Measurements from ENCODE around the gene PARVB.
"Not testable (repeated sequence)": the region's sequence is repeated elsewhere in the genome, so short reads cannot be mapped to it uniquely, and the experiment has no call there.

The PARVB gene

DNA sequence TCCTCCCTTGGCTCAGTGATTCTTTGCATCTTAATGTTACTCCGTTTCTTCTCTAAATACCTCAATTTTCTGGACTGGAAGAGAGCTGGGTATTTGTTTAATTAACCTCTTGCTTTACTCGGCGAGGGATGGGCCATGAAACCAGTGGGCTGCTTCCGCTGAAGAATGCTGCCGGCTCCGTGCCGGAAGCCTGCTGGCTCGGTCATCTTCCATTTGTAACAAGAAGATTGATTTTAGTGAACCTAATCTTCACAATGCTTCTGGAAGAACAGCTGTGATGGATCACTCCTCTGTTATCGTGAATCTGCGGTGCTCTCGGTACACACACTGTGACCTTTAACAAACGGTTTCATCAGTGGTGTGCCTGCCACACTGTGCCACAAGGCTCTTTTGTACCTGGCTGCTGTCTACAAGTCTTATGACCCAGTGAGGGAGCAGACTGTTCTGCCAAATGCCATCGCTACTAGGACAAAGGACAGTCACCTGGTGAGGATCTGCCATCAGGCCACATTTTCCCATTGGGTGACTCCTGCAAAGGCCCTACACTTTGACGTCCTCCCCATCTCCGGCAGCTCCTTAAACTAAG, 25.3 kb upstream of the PARVB start:
- DNase-seq = no peak

GRCh38 chr22:43999378-43999777, 24.7 kb upstream of the PARVB start:
- DNase-seq = no peak

GRCh38 chr22:44000123-44000522, 24.0 kb upstream of the PARVB start:
- DNase-seq = no peak

DNA sequence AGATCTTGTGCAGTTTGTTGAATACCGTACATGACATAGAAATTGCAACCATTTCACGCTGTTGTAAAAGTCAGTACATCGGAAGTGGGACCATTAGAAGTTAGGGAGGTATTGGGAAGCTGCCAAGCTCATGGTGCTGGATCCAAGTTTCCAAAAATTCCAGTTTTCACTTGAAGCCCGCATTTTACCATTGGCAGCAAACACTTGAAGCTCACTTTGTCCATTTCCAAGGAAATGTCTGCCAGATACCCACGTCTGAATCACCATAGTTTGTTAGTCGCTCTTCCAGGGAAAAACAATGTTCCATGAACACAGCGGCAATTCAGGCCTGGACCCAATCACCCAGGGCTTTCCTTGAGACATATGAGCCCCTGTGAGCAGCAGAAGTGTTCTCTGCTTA, 22.6 kb upstream of the PARVB start:
- no peak for DNase-seq

GRCh38 chr22:44002324-44002723, 21.8 kb upstream of the PARVB start:
- no peak for DNase-seq

DNA sequence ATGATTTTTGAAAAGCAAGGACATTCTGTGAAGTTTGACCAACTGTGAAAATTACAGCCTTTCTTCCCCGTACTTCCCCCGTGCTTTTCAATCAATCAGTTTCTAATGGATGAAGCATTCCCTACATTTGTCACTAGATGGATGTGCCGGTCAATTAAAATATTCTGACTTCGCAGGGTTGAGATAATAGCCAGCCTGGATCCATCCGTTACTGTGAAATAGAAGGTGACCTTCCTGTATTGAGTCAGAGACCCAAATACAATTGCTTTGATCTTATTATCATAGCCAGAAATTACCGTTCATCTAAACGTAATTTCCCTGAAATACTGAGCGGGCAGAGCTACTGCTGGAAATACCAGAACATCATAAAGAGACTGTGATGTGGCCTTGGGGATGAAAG, 21.1 kb upstream of the PARVB start:
- DNase-seq = no peak

GRCh38 chr22:44003405-44004103, 20.5 kb upstream of the PARVB start:
- DNase-seq = no peak

DNA sequence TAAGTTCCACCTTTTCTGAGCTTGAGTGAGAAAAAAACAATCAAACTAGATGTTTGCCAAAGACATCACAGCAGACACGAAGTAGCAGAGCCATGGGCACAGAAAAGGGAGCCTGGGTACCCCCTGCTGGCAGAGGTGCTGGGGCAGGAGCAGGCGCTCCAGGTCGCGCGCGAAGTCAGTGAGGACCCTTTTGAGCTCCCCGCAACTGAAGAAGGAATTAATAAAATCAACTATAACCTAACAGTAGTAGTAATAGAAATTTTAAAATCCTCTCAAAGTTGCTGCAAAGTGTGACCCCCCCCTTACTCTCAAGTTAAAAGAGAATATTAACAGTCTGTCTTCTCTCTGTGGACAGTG, 20.0 kb upstream of the PARVB start:
- no peak for DNase-seq

DNA sequence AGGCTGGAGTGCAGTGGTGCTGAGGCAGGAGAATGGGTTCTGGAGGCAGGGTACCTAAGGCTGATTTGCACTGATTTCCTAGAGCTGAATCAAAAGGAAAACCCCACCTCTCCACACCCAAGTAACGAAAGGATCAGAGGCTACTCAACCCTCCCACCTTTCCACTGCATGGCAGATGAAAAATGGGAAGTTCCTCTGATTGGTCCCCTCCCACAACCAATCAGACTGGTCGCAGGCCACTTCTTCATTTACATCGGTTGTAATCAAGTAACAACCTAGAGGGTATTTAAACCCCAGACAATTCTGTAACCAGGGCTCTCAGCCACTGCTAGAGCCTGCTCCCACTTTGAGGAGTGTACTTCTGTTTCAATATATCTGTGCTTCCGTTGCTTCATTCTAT, 18.6 kb upstream of the PARVB start:
- DNase-seq = no peak

DNA sequence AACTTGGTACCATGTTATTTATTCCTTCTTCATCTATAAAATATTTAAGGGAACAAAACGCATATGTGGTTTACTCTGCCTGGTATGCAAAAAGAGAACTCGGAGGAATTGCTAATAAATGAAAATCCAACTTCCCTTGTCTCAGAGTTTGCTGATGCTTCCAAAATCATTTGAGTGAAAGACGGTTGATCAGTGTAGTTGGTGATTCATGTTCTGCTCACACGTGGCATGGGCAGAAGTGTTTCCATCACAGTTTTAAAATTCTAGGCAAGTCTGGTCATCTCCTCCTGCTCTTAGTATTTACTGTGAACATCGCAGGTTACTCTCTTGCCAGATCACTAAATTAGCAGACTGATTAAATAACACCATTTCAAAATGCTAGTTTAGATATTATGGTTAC, 11.9 kb upstream of the PARVB start:
- DNase-seq = no peak

DNA sequence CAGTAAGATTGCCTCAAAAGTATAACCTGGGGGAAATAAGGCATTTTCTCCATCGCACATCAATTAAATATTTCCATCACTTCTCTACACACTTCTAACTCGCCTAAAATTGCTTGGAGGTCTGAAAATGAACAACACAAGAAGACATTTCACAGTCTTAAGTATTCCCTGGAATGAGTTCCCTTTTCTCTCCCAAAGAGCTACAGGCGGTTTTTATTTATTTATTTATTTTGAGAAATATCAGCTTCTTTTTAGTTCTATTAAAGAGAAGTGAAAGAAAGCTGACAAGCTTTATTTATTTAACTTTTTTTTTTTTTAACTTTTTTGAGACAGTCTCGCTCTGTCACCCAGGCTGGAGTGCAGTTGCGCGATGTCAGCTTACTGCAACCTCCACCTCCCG, 11.5 kb upstream of the PARVB start:
- DNase-seq = no peak

- no peak for DNase-seq
These were observed 9.9 kb upstream of the PARVB start for GRCh38 chr22:44014241-44014640.

GRCh38 chr22:44016586-44016985, 7.5 kb upstream of the PARVB start:
- not testable (repeated sequence) for DNase-seq

GRCh38 chr22:44018594-44018993, 5.5 kb upstream of the PARVB start:
- no peak for DNase-seq

- DNase-seq = no peak
These were observed 4.7 kb upstream of the PARVB start for GRCh38 chr22:44019416-44019815.

DNA sequence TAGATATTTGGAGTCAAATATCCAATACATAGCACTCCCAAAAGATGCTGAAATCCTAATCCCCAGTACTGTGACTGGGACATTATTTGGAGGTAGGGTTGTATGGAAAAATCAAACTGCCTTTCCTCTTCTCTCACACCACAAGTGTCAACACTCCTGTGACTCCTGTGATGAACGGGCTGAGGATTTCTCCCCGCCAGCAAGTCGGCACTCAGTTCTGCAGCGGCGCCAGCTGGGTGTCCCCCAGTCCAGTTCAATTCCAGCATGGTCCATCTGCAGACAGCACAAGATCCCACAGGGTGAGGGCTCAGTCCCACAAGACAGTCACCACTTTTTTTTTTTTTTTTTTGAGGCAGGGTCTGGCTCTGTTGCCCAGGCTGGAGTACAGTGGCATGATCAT, 4.3 kb upstream of the PARVB start:
- no peak for DNase-seq

GRCh38 chr22:44020981-44021380, 3.1 kb upstream of the PARVB start:
- no peak for DNase-seq

DNA sequence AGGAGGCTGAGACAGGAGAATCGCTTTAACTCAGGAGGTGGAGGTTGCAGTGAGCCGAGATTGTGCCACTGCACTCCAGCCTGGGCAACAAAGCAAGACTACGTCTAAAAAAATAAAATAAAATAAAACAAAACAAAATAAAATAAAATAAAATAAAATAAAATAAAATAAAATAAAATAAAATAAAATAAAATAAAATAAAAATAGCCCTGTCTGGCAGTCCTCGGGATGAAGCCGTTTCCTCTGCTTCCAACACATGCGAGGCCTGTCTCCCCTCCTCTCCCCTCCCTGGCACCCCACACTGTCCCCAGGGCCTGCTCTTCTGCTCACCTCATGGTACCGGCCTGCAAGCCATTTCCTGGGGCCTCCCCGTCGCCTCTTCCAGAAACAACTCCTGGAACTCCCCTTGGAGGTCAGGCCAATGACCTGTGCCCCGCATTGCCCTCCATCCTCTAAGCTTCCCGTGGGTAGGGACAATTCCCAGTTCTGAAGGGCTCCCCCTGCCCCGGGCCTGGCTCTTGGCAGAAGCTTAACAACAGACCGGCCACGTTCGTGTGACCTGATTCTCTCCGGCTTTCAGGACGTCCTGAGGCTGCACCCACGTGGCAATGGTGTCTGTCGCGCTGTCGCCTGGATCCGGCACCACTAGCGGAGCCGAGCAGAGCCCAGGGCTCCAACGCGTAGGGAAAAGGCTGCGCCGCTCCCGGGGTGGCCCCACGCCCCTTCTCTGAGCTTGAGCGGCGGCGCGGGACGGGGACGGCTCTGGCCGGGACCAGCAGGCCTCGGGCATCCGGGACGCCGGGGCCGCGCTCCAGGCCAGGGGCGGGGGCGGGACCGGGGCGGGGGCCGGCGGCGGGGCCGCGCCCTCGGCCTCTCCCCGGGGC, 456 bp upstream of the PARVB start:
- no peak for DNase-seq

DNA sequence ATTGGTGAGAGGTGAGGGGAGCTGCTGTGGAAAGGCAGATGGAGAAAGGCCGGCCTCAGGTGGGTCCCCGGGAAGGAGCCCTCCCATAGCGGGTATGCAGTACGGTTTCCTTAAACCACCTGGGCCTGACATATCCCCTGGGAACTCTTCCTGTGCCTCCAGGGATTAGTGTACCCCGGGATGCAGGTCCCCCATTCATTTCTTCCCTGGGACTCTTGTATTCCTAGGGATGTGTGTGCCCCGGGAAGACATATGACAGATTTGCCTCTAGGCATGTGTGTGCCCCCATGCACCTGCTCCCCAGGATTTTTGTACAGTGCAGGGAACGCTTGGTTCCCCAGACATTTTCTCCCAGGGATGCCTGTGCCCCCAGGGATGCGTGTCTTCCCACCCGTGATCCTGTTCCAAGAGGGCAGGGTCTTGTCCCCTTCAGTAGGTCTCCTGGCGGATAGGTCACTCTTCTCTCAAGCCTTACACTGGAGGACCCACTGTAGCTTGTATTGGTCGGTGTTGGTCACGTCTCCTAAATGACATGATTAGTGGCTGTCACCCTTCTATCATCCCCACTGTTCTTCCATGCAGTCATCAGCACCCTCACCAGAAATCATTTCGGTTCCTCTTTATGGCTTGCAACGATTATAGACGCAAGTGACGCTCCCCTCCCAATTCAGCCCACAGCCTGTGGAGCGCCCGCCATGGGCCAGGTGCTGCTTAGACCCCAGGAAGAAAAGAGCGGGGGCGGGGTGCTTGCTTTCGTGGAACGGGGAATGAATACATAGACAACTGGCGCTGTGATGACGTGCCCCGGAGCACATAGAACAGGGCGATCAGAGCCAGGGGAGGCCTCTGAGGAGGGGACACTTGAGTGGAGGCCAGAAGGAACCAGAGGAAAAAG, 1.3 kb downstream of the PARVB start:
- DNase-seq = no peak

- no peak for DNase-seq
These were observed 2.0 kb downstream of the PARVB start for GRCh38 chr22:44026066-44026629.

DNA sequence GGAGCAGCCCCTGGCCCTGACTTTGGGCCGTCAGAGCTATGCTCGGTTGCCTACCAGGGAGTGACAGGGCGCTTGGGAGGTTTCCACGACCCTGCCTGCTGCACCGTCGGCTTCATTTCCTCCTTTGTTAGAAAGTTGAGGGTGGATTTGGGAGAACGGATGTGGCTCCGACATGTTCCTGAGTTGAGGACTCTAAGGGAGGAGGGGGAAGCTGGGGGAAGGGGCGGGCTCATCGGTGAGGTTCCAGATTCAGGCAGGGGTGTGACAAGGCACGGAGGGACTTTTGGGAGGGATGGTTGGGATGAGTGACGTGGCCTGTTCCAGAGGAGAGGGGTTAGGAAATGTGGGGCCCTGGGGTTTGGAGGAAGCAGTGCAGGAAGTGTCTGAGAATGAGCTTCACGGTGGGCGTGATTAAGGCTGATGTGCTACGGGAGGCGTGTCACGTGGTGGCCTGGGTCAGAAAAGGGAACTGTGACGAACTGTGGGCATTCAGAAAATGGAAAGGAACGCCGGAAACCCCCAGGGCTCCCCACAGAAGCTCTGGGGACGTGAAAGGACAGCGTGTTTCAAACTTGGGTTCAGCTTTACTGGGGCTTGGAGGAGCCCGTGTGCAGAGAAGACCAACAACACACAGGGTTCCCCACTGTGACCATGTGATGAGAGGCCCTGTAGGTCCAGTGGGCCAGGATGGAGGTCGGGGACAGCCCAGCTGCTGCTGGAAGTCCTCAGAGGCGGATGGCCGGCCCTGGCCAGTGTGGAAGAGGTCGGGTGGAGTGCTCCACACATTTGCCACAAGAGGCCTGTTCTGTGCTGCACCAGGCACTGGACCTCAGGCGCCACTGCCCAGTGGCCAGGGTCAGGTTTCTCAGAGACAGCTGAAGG, 2.8 kb downstream of the PARVB start:
- no peak for DNase-seq

DNA sequence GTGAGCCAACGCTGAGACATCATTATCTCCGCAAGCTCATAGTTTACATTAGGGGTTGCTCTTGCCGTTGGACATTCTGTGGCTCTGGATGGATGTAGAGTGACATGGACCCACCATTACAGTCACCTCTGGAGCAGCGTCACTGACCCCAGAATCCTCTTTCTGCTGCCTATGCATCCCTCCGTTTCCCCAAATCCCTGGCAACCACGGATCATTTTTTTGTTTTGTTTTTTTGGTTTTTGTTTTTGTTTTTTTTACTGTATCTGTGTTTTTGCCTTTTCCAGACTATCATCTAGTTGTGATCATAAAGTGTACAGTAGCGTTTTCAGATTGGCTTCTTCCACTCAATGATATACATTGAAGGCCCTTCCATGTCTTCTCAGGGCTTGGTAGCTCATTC, 4.0 kb downstream of the PARVB start:
- no peak for DNase-seq

Measured in NCI-H510A (cell line).